Sigmoid colon (tissue), 7 donors: ENCODE results near the gene LRRC45. TPM values are rescaled to one million over a fixed set of nuclear protein-coding genes. Genes with fewer than 3 reads are reported as not detected.
A peak's percentile ranks its signal among the peaks of the same experiment; 100 is the strongest.

Experiments used
- DNase-seq: peaks from one replicate; pipeline ENCODE4 v3.0.0-alpha.2; 2019
- H3K27ac ChIP-seq, 4 donors: fragments of 200-600 bp; sonication (generic); one replicate each; pipeline ENCODE4 v1.5.1; 2016 to 2019; ENCODE audit warnings: mild to moderate bottlenecking in 1 of 4
- H3K27me3 ChIP-seq, 3 donors: fragments of 200-600 bp; sonication (generic); one replicate each; pipeline ENCODE4 v1.5.1; 2019; ENCODE audit warnings: mild to moderate bottlenecking in 1 of 3
- H3K36me3 ChIP-seq, 4 donors: fragments of 200-600 bp; sonication (generic); one replicate each; pipeline ENCODE4 v1.5.1; 2016 to 2019
- H3K4me1 ChIP-seq, 4 donors: fragments of 200-600 bp; sonication (generic); one replicate each; pipeline ENCODE4 v1.5.1; 2017 to 2019
- H3K4me3 ChIP-seq, 4 donors: fragments of 200-600 bp; sonication (generic); one replicate each; pipeline ENCODE4 v1.5.1; 2017 to 2019; ENCODE audit warnings: mild to moderate bottlenecking in 2 of 4, moderate library complexity in 1 of 4
- H3K9me3 ChIP-seq, 4 donors: fragments of 200-600 bp in 3 of 4; sonication (generic) in 3 of 4; one replicate each; pipeline versions ENCODE4 v1.5.1 to v1.6.1; 2013 to 2019
- CTCF ChIP-seq, 4 experiments: fragments of 450-650 bp in 3 of 4; fragments of 200-600 bp in 1 of 4; IDR thresholded peaks; one replicate each; pipeline ENCODE4 v1.5.1; 2016 to 2019; ENCODE audit warnings: antibody characterized with exemption in 4 of 4, mild to moderate bottlenecking in 3 of 4, moderate library complexity in 2 of 4
- EP300 ChIP-seq, 4 donors: sonication (generic); formaldehyde crosslinking; IDR thresholded peaks; one replicate each; pipeline ENCODE4 v1.6.1; 2017; ENCODE audit warnings: antibody characterized with exemption in 4 of 4
- POLR2A ChIP-seq, 2 donors: fragments of 450-650 bp; IDR thresholded peaks; one replicate each; pipeline ENCODE4 v1.6.1; 2016; ENCODE audit warnings: antibody characterized with exemption in 2 of 2, mild to moderate bottlenecking in 2 of 2, moderate library complexity in 2 of 2
- POLR2AphosphoS5 ChIP-seq, 4 donors: sonication (generic); formaldehyde crosslinking; IDR thresholded peaks; one replicate each; pipeline ENCODE4 v1.6.1; 2017; ENCODE audit warnings: antibody characterized with exemption in 4 of 4
- WGBS, 2 donors: extraction: QIAGEN DNeasy Blood & Tissue Kit; methylation state at CpG; one replicate each; pipeline ENCODE4 v1.1.7; 2013; 5-methylcytosine and 5-hydroxymethylcytosine counted together
- intact Hi-C: fragments of 100-400 bp; cut with DNase I; formaldehyde crosslinking; loops from one replicate; pipeline ENCODE4 v1.15.1; 2023
- polyA plus RNA-seq, 3 donors: library from polyadenylated mRNA; stranded (reverse); fragments of 200-250 nt; gene quantifications; one replicate each; pipeline ENCODE4 v1.2.3, GENCODE V29; 2013
- total RNA-seq, 4 donors: library from RNA; depleted of rRNA; stranded (reverse); fragments of >200 nt; gene quantifications; one replicate each; pipeline ENCODE4 v1.1.0, GENCODE V29; 2016
- donor health status: healthy with polysubstance abuse.
- donor health status: Bipolar disorder and iron deficiency.
- donor health status: healthy.

Gene LRRC45
- total and polyA plus RNA-seq, 7 donors: 5.3 to 28.6 (median 6.7) TPM

GRCh38 chr17:81990836-81991683 is 32.0 kb upstream of the LRRC45 start:
- Histone ChIP-seq H3K4me3 (peak overlapping the region in 2 of 4 donors; percentile 18 to 30), H3K36me3 (peaks cover 0 to 12% (median 0%) of the 10 kb centered on the region in 4 donors), H3K27ac (peak overlapping the region; percentile 52 to 79 (median 76)), H3K9me3 (no peaks in the 10 kb centered on the region), H3K27me3 (no peaks in the 10 kb centered on the region), H3K4me1 (peaks cover 0 to 27% (median 19%) of the 10 kb centered on the region in 4 donors)
- TF ChIP-seq CTCF (IDR thresholded peaks at IDR 0.05) (no peak), POLR2A (IDR thresholded peaks at IDR 0.05) (no peak), POLR2AphosphoS5 (IDR thresholded peaks at IDR 0.05) (no peak), EP300 (IDR thresholded peaks at IDR 0.05) (no peak)
- WGBS, 2 donors: 55 to 82% methylated on average over 25 of the region's 25 CpGs
- intact Hi-C loops: no loop called here
- DNase-seq: no peak

GRCh38 chr17:81991684-81992305 is 31.3 kb upstream of the LRRC45 start:
- Histone ChIP-seq H3K27ac (peak overlapping the region; percentile 52 to 79 (median 76)), H3K9me3 (no peaks in the 10 kb centered on the region), H3K4me3 (peak overlapping the region in 3 of 4 donors; percentile 18 to 38 (median 30)), H3K4me1 (peaks cover 0 to 27% (median 19%) of the 10 kb centered on the region in 4 donors), H3K27me3 (no peaks in the 10 kb centered on the region), H3K36me3 (peaks cover 0 to 11% (median 0%) of the 10 kb centered on the region in 4 donors)
- intact Hi-C loops: no loop called here
- TF ChIP-seq POLR2AphosphoS5 (IDR thresholded peaks at IDR 0.05) (peak in 2 of 4 donors; percentile 31 to 40), EP300 (IDR thresholded peaks at IDR 0.05) (peak in 1 of 4 donors; percentile 15), CTCF (IDR thresholded peaks at IDR 0.05) (no peak), POLR2A (IDR thresholded peaks at IDR 0.05) (no peak)
- peak; percentile 87 for DNase-seq
- WGBS, 2 donors: 19 to 60% methylated on average over 31 of the region's 31 CpGs

- intact Hi-C loops: no loop called here
- Histone ChIP-seq H3K36me3 (peaks cover 0 to 9% (median 0%) of the 10 kb centered on the region in 4 donors), H3K4me1 (peaks cover 0 to 27% (median 19%) of the 10 kb centered on the region in 4 donors), H3K27me3 (no peaks in the 10 kb centered on the region), H3K27ac (peak overlapping the region; percentile 52 to 79 (median 76)), H3K4me3 (peak overlapping the region in 3 of 4 donors; percentile 18 to 38 (median 30)), H3K9me3 (no peaks in the 10 kb centered on the region)
- TF ChIP-seq CTCF (IDR thresholded peaks at IDR 0.05) (no peak), POLR2AphosphoS5 (IDR thresholded peaks at IDR 0.05) (no peak), EP300 (IDR thresholded peaks at IDR 0.05) (no peak), POLR2A (IDR thresholded peaks at IDR 0.05) (no peak)
- 72 to 84% methylated on average over 31 of the region's 31 CpGs for WGBS, 2 donors
- DNase-seq: no peak
Observed at GRCh38 chr17:81992306-81993102, 30.6 kb upstream of the LRRC45 start.

GRCh38 chr17:81993729-81994592 is 29.1 kb upstream of the LRRC45 start:
- Histone ChIP-seq H3K4me3 (no peak overlapping the region), H3K9me3 (no peaks in the 10 kb centered on the region), H3K4me1 (peaks cover 0 to 27% (median 19%) of the 10 kb centered on the region in 4 donors), H3K36me3 (peaks cover 0 to 9% (median 0%) of the 10 kb centered on the region in 4 donors), H3K27me3 (no peaks in the 10 kb centered on the region), H3K27ac (no peak overlapping the region)
- no peak for DNase-seq
- intact Hi-C loops: no loop called here
- TF ChIP-seq EP300 (IDR thresholded peaks at IDR 0.05) (no peak), POLR2AphosphoS5 (IDR thresholded peaks at IDR 0.05) (no peak), POLR2A (IDR thresholded peaks at IDR 0.05) (no peak), CTCF (IDR thresholded peaks at IDR 0.05) (no peak)
- WGBS, 2 donors: 94 to 95% methylated on average over 37 of the region's 37 CpGs
